ENCODE data around the gene CDKN1B.

The CDKN1B gene

GRCh38 chr12:12734054-12734453, 16.9 kb downstream of the CDKN1B start:
- no peak overlapping the region for H3K23ac ChIP-seq (ENCODE audit: low read length in 2 of 2)
- no peak overlapping the region for H2AK5ac ChIP-seq (ENCODE audit: low read length, severe bottlenecking)
- peaks cover 0 to 3% of the 10 kb centered on the region in 2 experiments for H3K36me3 ChIP-seq (ENCODE audit: control insufficient read depth in 1 of 2, insufficient read depth in 2 of 2, low read depth in 1 of 2, low read length in 2 of 2)
- H2BK15ac ChIP-seq (ENCODE audit: low read depth, poor library complexity, severe bottlenecking) = no peak overlapping the region
- peak overlapping the region in 1 of 2 experiments; percentile 72 for H3K4me3 ChIP-seq (ENCODE audit: insufficient read depth in 1 of 2, low read depth in 1 of 2, low read length in 2 of 2)
- no peak overlapping the region for H3K4me2 ChIP-seq (ENCODE audit: low read length, poor library complexity, severe bottlenecking)
- peak; percentile 26 for DNase-seq
- no peak overlapping the region for H3K4ac ChIP-seq (ENCODE audit: low read depth in 1 of 2, low read length in 2 of 2)
- H2AFZ ChIP-seq (ENCODE audit: low read depth, low read length) = no peak overlapping the region
- H3K18ac ChIP-seq (ENCODE audit: low read depth in 1 of 2, low read length in 2 of 2) = no peak overlapping the region
- 100% methylated on average over 2 of the region's 2 CpGs for WGBS
- no peak overlapping the region for H4K91ac ChIP-seq (ENCODE audit: low read length)
- H3K14ac ChIP-seq (ENCODE audit: low read length in 2 of 2) = no peak overlapping the region
- no peak overlapping the region for H2BK12ac ChIP-seq (ENCODE audit: low read length in 2 of 2)
- peaks cover 11% of the 10 kb centered on the region for H3K79me1 ChIP-seq (replicated peaks; ENCODE audit: low read length, poor library complexity, severe bottlenecking)
- no peaks in the 10 kb centered on the region for H3K27me3 ChIP-seq (ENCODE audit: control insufficient read depth in 1 of 2, insufficient read depth in 1 of 2, low read length in 2 of 2)
- H3K4me1 ChIP-seq (ENCODE audit: control insufficient read depth, insufficient read depth, low read depth, low read length) = peaks cover 4% of the 10 kb centered on the region
- no peak overlapping the region for H3K27ac ChIP-seq (ENCODE audit: low read length, poor library complexity, severe bottlenecking)
- no peak overlapping the region for H2BK120ac ChIP-seq (ENCODE audit: low read depth, low read length)
- no peak overlapping the region for H2BK5ac ChIP-seq (ENCODE audit: low read depth, low read length, poor library complexity, severe bottlenecking)
- peaks cover 2% of the 10 kb centered on the region for H3K9me3 ChIP-seq (ENCODE audit: control insufficient read depth, low read length)
- no peak overlapping the region for H4K8ac ChIP-seq (ENCODE audit: low read length)
- H3K9ac ChIP-seq (ENCODE audit: low read length) = peak overlapping the region; percentile 84

GRCh38 chr12:12734561-12735071, 17.4 kb downstream of the CDKN1B start:
- H3K4me2 ChIP-seq (ENCODE audit: low read length, poor library complexity, severe bottlenecking) = no peak overlapping the region
- DNase-seq = no peak
- peaks cover 0 to 3% of the 10 kb centered on the region in 2 experiments for H3K36me3 ChIP-seq (ENCODE audit: control insufficient read depth in 1 of 2, insufficient read depth in 2 of 2, low read depth in 1 of 2, low read length in 2 of 2)
- no peak overlapping the region for H2BK120ac ChIP-seq (ENCODE audit: low read depth, low read length)
- H4K91ac ChIP-seq (ENCODE audit: low read length) = no peak overlapping the region
- H3K4me3 ChIP-seq (ENCODE audit: insufficient read depth in 1 of 2, low read depth in 1 of 2, low read length in 2 of 2) = peak overlapping the region in 1 of 2 experiments; percentile 72
- no peak overlapping the region for H2AK5ac ChIP-seq (ENCODE audit: low read length, severe bottlenecking)
- no peak overlapping the region for H2BK5ac ChIP-seq (ENCODE audit: low read depth, low read length, poor library complexity, severe bottlenecking)
- H3K18ac ChIP-seq (ENCODE audit: low read depth in 1 of 2, low read length in 2 of 2) = peak overlapping the region in 1 of 2 experiments; percentile 66
- no peak overlapping the region for H2AFZ ChIP-seq (ENCODE audit: low read depth, low read length)
- peaks cover 2% of the 10 kb centered on the region for H3K9me3 ChIP-seq (ENCODE audit: control insufficient read depth, low read length)
- WGBS = 87% methylated on average over 8 of the region's 8 CpGs
- no peak overlapping the region for H2BK15ac ChIP-seq (ENCODE audit: low read depth, poor library complexity, severe bottlenecking)
- no peak overlapping the region for H3K23ac ChIP-seq (ENCODE audit: low read length in 2 of 2)
- H3K27me3 ChIP-seq (ENCODE audit: control insufficient read depth in 1 of 2, insufficient read depth in 1 of 2, low read length in 2 of 2) = no peaks in the 10 kb centered on the region
- no peak overlapping the region for H3K14ac ChIP-seq (ENCODE audit: low read length in 2 of 2)
- H4K8ac ChIP-seq (ENCODE audit: low read length) = peak overlapping the region; percentile 19
- no peak overlapping the region for H2BK12ac ChIP-seq (ENCODE audit: low read length in 2 of 2)
- H3K79me1 ChIP-seq (replicated peaks; ENCODE audit: low read length, poor library complexity, severe bottlenecking) = peaks cover 11% of the 10 kb centered on the region
- no peak overlapping the region for H3K4ac ChIP-seq (ENCODE audit: low read depth in 1 of 2, low read length in 2 of 2)
- no peak overlapping the region for H3K27ac ChIP-seq (ENCODE audit: low read length, poor library complexity, severe bottlenecking)
- H3K9ac ChIP-seq (ENCODE audit: low read length) = peak overlapping the region; percentile 84
- H3K4me1 ChIP-seq (ENCODE audit: control insufficient read depth, insufficient read depth, low read depth, low read length) = peaks cover 4% of the 10 kb centered on the region

GRCh38 chr12:12735301-12735700, 18.1 kb downstream of the CDKN1B start:
- 100% methylated on average over 1 of the region's 1 CpG for WGBS
- no peaks in the 10 kb centered on the region for H3K27me3 ChIP-seq (ENCODE audit: control insufficient read depth in 1 of 2, insufficient read depth in 1 of 2, low read length in 2 of 2)
- H3K4me1 ChIP-seq (ENCODE audit: control insufficient read depth, insufficient read depth, low read depth, low read length) = peaks cover 2% of the 10 kb centered on the region
- no peak overlapping the region for H2BK15ac ChIP-seq (ENCODE audit: low read depth, poor library complexity, severe bottlenecking)
- H3K4me3 ChIP-seq (ENCODE audit: insufficient read depth in 1 of 2, low read depth in 1 of 2, low read length in 2 of 2) = peak overlapping the region in 1 of 2 experiments; percentile 72
- H3K79me1 ChIP-seq (replicated peaks; ENCODE audit: low read length, poor library complexity, severe bottlenecking) = peaks cover 7% of the 10 kb centered on the region
- no peak overlapping the region for H3K4me2 ChIP-seq (ENCODE audit: low read length, poor library complexity, severe bottlenecking)
- no peak overlapping the region for H4K91ac ChIP-seq (ENCODE audit: low read length)
- peak overlapping the region in 1 of 2 experiments; percentile 7 for H3K14ac ChIP-seq (ENCODE audit: low read length in 2 of 2)
- H3K18ac ChIP-seq (ENCODE audit: low read depth in 1 of 2, low read length in 2 of 2) = peak overlapping the region in 1 of 2 experiments; percentile 55
- no peak overlapping the region for H2BK12ac ChIP-seq (ENCODE audit: low read length in 2 of 2)
- no peak overlapping the region for H2BK5ac ChIP-seq (ENCODE audit: low read depth, low read length, poor library complexity, severe bottlenecking)
- peaks cover 2% of the 10 kb centered on the region for H3K9me3 ChIP-seq (ENCODE audit: control insufficient read depth, low read length)
- H3K4ac ChIP-seq (ENCODE audit: low read depth in 1 of 2, low read length in 2 of 2) = no peak overlapping the region
- H2BK120ac ChIP-seq (ENCODE audit: low read depth, low read length) = no peak overlapping the region
- DNase-seq = peak; percentile 42
- H2AFZ ChIP-seq (ENCODE audit: low read depth, low read length) = no peak overlapping the region
- no peak overlapping the region for H2AK5ac ChIP-seq (ENCODE audit: low read length, severe bottlenecking)
- H3K36me3 ChIP-seq (ENCODE audit: control insufficient read depth in 1 of 2, insufficient read depth in 2 of 2, low read depth in 1 of 2, low read length in 2 of 2) = peaks cover 0 to 3% of the 10 kb centered on the region in 2 experiments
- H3K27ac ChIP-seq (ENCODE audit: low read length, poor library complexity, severe bottlenecking) = no peak overlapping the region
- no peak overlapping the region for H4K8ac ChIP-seq (ENCODE audit: low read length)
- H3K23ac ChIP-seq (ENCODE audit: low read length in 2 of 2) = no peak overlapping the region
- H3K9ac ChIP-seq (ENCODE audit: low read length) = peak overlapping the region; percentile 84

GRCh38 chr12:12736759-12737676, 19.9 kb downstream of the CDKN1B start:
- Histone ChIP-seq H3K23ac (ENCODE audit: low read length in 2 of 2) (no peak overlapping the region), H3K4me2 (ENCODE audit: low read length, poor library complexity, severe bottlenecking) (no peak overlapping the region), H3K79me1 (replicated peaks; ENCODE audit: low read length, poor library complexity, severe bottlenecking) (peaks cover 7% of the 10 kb centered on the region), H2BK15ac (ENCODE audit: low read depth, poor library complexity, severe bottlenecking) (no peak overlapping the region), H3K18ac (ENCODE audit: low read depth in 1 of 2, low read length in 2 of 2) (peak overlapping the region in 1 of 2 experiments; percentile 24), H2AK5ac (ENCODE audit: low read length, severe bottlenecking) (no peak overlapping the region), H3K14ac (ENCODE audit: low read length in 2 of 2) (no peak overlapping the region), H3K27ac (ENCODE audit: low read length, poor library complexity, severe bottlenecking) (peak overlapping the region; percentile 41), H3K27me3 (ENCODE audit: control insufficient read depth in 1 of 2, insufficient read depth in 1 of 2, low read length in 2 of 2) (no peaks in the 10 kb centered on the region), H4K91ac (ENCODE audit: low read length) (no peak overlapping the region), H3K4ac (ENCODE audit: low read depth in 1 of 2, low read length in 2 of 2) (peak overlapping the region in 1 of 2 experiments; percentile 41), H3K36me3 (ENCODE audit: control insufficient read depth in 1 of 2, insufficient read depth in 2 of 2, low read depth in 1 of 2, low read length in 2 of 2) (peaks cover 0 to 1% of the 10 kb centered on the region in 2 experiments), H2BK12ac (ENCODE audit: low read length in 2 of 2) (no peak overlapping the region), H3K9ac (ENCODE audit: low read length) (peak overlapping the region; percentile 83), H3K9me3 (ENCODE audit: control insufficient read depth, low read length) (peaks cover 2% of the 10 kb centered on the region), H2BK5ac (ENCODE audit: low read depth, low read length, poor library complexity, severe bottlenecking) (no peak overlapping the region), H2BK120ac (ENCODE audit: low read depth, low read length) (no peak overlapping the region), H3K4me3 (ENCODE audit: insufficient read depth in 1 of 2, low read depth in 1 of 2, low read length in 2 of 2) (peak overlapping the region in 1 of 2 experiments; percentile 65), H4K8ac (ENCODE audit: low read length) (peak overlapping the region; percentile 47), H3K4me1 (ENCODE audit: control insufficient read depth, insufficient read depth, low read depth, low read length) (peaks cover 2% of the 10 kb centered on the region), H2AFZ (ENCODE audit: low read depth, low read length) (peak overlapping the region; percentile 76)
- peak; percentile 69 for DNase-seq
- 67% methylated on average over 6 of the region's 9 CpGs for WGBS
